Endothelial cell of umbilical vein (primary cell): ENCODE results near the gene HES1.

Experiments
- EZH2 ChIP-seq: IDR thresholded peaks from 2 replicates; pipeline ENCODE4 v1.6.1; 2012; ENCODE audit warnings: borderline replicate concordance, low read depth, mild to moderate bottlenecking, moderate library complexity, low read length, inconsistent platforms; ENCODE audit not compliant: severe bottlenecking
- FOS ChIP-seq: IDR thresholded peaks from 2 replicates; pipeline ENCODE4 v1.6.1; 2011; ENCODE audit warnings: mild to moderate bottlenecking, low read length, moderate library complexity, borderline replicate concordance; ENCODE audit not compliant: insufficient read depth
- GATA2 ChIP-seq: IDR thresholded peaks from 2 replicates; pipeline ENCODE4 v1.7.0; 2011; ENCODE audit warnings: low read depth, mild to moderate bottlenecking, moderate library complexity, mixed read lengths, low read length; ENCODE audit not compliant: insufficient read length, insufficient read depth
- JUN ChIP-seq: IDR thresholded peaks from 2 replicates; pipeline ENCODE4 v1.6.1; 2011; ENCODE audit warnings: borderline replicate concordance, low read depth; ENCODE audit not compliant: insufficient read length, insufficient read depth
- MAX ChIP-seq: IDR thresholded peaks from 2 replicates; pipeline ENCODE4 v1.6.1; 2011; ENCODE audit not compliant: insufficient read depth, insufficient read length
- MYC ChIP-seq: IDR thresholded peaks from one replicate; pipeline ENCODE4 v1.6.1; 2011; ENCODE audit warnings: mild to moderate bottlenecking, low read depth, low read length
- POLR2A ChIP-seq: IDR thresholded peaks from 2 replicates; pipeline ENCODE4 v1.6.1; 2012; ENCODE audit warnings: low read depth, mild to moderate bottlenecking, control low read depth, low read length
- POLR2AphosphoS5 ChIP-seq: IDR thresholded peaks from 2 replicates; pipeline ENCODE4 v1.6.1; 2012; ENCODE audit warnings: low read depth, mild to moderate bottlenecking, control low read depth, low read length, moderate library complexity; ENCODE audit not compliant: insufficient read depth
- TF ChIP-seq, protein P1 (sequence below), 2 donors: IDR thresholded peaks; 1 replicate in 1 of 2; 2 replicates in 1 of 2; pipeline ENCODE4 v1.5.1; 2011; ENCODE audit warnings: low read length in 2 of 2, mild to moderate bottlenecking in 2 of 2, moderate library complexity in 2 of 2, control low read depth in 1 of 2, inconsistent platforms in 1 of 2, low read depth in 1 of 2; ENCODE audit not compliant: insufficient read depth in 1 of 2; ENCODE audit errors: extremely low read depth in 1 of 2

DNA sequence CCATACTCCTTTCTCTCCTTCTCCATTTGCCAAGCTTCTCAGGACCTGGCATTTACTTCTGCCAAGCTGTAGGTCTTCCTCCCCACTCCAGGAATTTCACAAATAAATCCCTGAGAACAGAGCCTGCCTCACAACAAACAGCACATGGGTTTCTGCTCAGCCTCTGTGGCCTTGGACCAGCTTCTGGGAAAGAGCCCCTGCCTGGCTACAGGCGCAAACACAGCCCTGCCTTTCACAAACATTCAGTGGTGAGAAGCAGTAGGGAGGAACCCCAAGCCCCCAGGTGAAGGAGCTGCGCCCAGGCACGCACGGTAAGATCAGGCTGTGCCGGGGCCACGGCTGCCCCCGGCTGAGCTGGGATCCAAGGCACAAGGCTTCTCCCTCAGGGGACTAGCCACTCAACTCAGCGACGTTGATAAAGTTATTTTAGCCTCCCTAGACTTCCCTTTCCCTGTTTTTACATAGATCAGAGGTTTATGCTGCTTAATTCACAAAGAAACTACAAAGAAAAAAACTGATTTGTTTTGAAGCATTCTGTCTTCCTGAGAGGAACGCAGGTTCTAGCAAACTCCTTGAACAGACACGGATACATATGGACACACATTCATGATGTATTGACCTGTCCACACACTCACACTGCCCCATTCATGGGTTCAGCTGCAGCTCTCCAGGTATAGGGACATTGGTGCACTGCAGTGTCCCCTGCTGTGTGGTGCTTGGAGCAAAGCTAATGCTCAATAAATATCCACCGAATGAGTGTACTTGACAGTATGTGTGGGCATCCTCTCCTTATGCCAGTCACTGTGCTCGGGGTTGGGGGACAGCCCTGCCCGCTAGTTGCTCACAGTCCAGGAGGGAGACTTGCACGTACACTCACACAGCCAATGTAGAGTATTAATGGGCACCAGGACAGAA lies 25.4 kb downstream of the HES1 start:
- TF ChIP-seq, protein P1, sequence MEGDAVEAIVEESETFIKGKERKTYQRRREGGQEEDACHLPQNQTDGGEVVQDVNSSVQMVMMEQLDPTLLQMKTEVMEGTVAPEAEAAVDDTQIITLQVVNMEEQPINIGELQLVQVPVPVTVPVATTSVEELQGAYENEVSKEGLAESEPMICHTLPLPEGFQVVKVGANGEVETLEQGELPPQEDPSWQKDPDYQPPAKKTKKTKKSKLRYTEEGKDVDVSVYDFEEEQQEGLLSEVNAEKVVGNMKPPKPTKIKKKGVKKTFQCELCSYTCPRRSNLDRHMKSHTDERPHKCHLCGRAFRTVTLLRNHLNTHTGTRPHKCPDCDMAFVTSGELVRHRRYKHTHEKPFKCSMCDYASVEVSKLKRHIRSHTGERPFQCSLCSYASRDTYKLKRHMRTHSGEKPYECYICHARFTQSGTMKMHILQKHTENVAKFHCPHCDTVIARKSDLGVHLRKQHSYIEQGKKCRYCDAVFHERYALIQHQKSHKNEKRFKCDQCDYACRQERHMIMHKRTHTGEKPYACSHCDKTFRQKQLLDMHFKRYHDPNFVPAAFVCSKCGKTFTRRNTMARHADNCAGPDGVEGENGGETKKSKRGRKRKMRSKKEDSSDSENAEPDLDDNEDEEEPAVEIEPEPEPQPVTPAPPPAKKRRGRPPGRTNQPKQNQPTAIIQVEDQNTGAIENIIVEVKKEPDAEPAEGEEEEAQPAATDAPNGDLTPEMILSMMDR (IDR thresholded peaks at IDR 0.05; ENCODE audit: extremely low read depth in 1 of 2, insufficient read depth in 1 of 2, low read depth in 1 of 2, low read length in 2 of 2) = no peak
- TF ChIP-seq POLR2A = no peak
- TF ChIP-seq JUN = no peak
- TF ChIP-seq POLR2AphosphoS5 = no peak
- TF ChIP-seq FOS = no peak
- TF ChIP-seq EZH2 = no peak
- TF ChIP-seq MAX = no peak
- no peak for TF ChIP-seq GATA2
- TF ChIP-seq MYC = no peak
